Placental epithelial cell (primary cell): ENCODE data around the gene LIMK2. TPM values are rescaled to one million over a fixed set of nuclear protein-coding genes. Genes with fewer than 3 reads are reported as not detected.

Experiments
- small RNA-seq: library from RNA; depleted of rRNA; stranded (forward); fragments of <200 nt; gene quantifications from one replicate; pipeline ENCODE3, GENCODE V24; 2012
- total RNA-seq: library from RNA; depleted of rRNA; stranded (reverse); fragments of >200 nt; gene quantifications from 2 replicates; pipeline ENCODE4 v1.2.3, GENCODE V29; 2012

The LIMK2 gene
- 91.9 and 238 TPM in 2 replicates for total RNA-seq

GRCh38 chr22:31211862-31212730, at the start of gene LIMK2:
TSS of gene LIMK2 (plus strand) at chr22:31212298. CDS start at chr22:31212409, 111 bp downstream.

GRCh38 chr22:31292236-31292989, 80.3 kb downstream of the LIMK2 start, which contains the start of gene PIK3IP1:
TSS of gene PIK3IP1 (minus strand) at chr22:31292488. CDS start at chr22:31292344, 144 bp downstream.

Small RNA genes within 50 kb of the gene (small RNA-seq; reads per million reads assigned to genes)
- gene RF00019 (not detected), gene RNA5SP496 (not detected), gene RNU6-1128P (not detected)

Other genes starting within 250 kb of the LIMK2 start
- 13.2 and 20.0 TPM in 2 replicates for gene MORC2, start 243.5 kb upstream of the LIMK2 start, total RNA-seq
- gene TUG1, start 243.0 kb upstream of the LIMK2 start, total RNA-seq: 58.3 and 69.9 TPM in 2 replicates
- gene SMTN, start 131.0 kb upstream of the LIMK2 start, total RNA-seq: 35.7 and 49.5 TPM in 2 replicates
- 59.2 and 79.7 TPM in 2 replicates for gene SELENOM, start 104.7 kb upstream of the LIMK2 start, total RNA-seq
- 0.43 and 0.79 TPM in 2 replicates for gene INPP5J, start 89.3 kb upstream of the LIMK2 start, total RNA-seq
- gene PLA2G3, start 71.8 kb upstream of the LIMK2 start, total RNA-seq: not detected in 2 replicates
- gene RNF185, start 52.1 kb upstream of the LIMK2 start, total RNA-seq: 29.4 and 33.1 TPM in 2 replicates
- gene PIK3IP1, start 80.2 kb downstream of the LIMK2 start, total RNA-seq: 3.8 and 22.0 TPM in 2 replicates
- 22.3 and 30.2 TPM in 2 replicates for gene PATZ1, start 134.0 kb downstream of the LIMK2 start, total RNA-seq
- gene DRG1, start 187.3 kb downstream of the LIMK2 start, total RNA-seq: 55.0 and 77.6 TPM in 2 replicates